ENCODE measurements around the gene PISD. TPM values are rescaled to one million over a fixed set of nuclear protein-coding genes. Genes with fewer than 3 reads are reported as not detected.

Gene PISD
- total and polyA plus RNA-seq, 12 donors = 15.5 to 30.0 (median 18.7) TPM

DNA sequence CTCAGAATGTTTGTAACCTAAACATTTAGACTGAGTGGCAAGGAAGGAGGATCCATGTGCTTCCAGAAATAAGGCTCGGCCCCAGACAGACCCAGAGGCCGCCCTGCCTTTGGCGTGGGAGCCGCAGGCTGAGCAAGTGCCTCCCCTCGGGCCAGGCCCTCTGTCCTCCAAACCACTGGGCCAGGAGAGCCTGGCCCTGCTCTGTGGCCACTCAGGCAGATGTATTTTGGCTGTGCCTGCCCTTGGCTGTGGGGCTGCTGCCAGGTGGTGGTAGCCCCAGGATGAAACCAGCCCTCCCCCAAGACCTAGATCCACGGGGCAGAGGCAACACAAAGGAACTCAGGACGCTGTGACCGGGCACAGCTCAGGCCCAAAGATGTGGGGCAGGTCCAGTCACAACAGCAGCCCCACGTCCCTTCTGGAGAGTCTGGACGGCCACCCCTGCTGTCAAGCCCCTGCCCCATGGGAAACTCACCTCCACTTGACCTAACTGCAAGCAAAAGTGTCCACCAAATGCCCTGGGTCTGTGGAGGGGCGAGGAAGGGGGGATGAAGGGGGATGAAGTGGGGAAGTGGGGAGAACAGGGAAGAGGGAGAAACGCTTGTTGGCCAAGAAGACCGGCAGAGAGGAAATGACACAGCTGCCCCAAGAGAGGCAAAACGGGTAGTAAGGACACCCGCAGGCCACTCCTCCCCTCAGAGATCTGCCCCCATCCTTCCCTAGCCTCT, 24.0 kb downstream of the PISD start:
- H3K27ac ChIP-seq = peak overlapping the region in 9 of 10 donors; percentile 62 to 97 (median 74)
- no peaks in the 10 kb centered on the region for H3K27me3 ChIP-seq
- TF ChIP-seq, protein P1, sequence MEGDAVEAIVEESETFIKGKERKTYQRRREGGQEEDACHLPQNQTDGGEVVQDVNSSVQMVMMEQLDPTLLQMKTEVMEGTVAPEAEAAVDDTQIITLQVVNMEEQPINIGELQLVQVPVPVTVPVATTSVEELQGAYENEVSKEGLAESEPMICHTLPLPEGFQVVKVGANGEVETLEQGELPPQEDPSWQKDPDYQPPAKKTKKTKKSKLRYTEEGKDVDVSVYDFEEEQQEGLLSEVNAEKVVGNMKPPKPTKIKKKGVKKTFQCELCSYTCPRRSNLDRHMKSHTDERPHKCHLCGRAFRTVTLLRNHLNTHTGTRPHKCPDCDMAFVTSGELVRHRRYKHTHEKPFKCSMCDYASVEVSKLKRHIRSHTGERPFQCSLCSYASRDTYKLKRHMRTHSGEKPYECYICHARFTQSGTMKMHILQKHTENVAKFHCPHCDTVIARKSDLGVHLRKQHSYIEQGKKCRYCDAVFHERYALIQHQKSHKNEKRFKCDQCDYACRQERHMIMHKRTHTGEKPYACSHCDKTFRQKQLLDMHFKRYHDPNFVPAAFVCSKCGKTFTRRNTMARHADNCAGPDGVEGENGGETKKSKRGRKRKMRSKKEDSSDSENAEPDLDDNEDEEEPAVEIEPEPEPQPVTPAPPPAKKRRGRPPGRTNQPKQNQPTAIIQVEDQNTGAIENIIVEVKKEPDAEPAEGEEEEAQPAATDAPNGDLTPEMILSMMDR (IDR thresholded peaks at IDR 0.05) = no peak
- H3K4me1 ChIP-seq = peaks cover 6 to 68% (median 22%) of the 10 kb centered on the region in 9 donors
- H3K36me3 ChIP-seq = peaks cover 0 to 7% (median 0%) of the 10 kb centered on the region in 9 donors
- H3K4me3 ChIP-seq = peak overlapping the region in 9 of 10 donors; percentile 8 to 62 (median 28)
- peak; percentile 56 to 81 (median 69) for ATAC-seq
- intact Hi-C loops (cut with DNase I) = loop anchor here in 2 of 10 donors (2.0 to 10.0 kb wide), 2 partner anchors 71 to 293 kb away; partner anchors contain the start of gene PATZ1 (in 1 of the 2)
- WGBS, 2 donors = 56 to 58% methylated on average over 15 of the region's 15 CpGs
- H3K9me3 ChIP-seq = no peaks in the 10 kb centered on the region
- peak in 1 of 2 donors; percentile 56 for DNase-seq

DNA sequence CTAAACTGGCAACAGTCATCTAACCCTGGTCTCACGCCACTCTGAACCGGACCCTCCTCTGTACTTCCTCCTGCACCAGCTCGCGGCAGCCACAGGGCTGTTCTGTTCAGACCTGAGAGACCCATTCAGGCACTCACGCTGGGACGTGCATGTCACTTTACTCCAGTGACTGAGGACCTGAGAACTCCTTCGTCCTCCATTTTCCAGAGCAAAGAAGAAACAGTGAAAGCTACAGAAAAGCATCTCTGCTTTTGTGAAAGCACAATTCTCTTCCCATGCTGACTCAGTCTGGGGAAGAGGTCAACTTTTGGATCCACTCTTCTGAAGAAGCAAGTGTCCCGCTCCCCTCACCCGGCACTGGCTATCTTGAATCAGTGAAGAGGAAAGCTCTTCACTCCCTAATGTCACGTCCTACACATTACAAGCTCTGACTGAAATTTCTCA, 24.5 kb downstream of the PISD start:
- H3K36me3 ChIP-seq = peaks cover 0 to 3% (median 0%) of the 10 kb centered on the region in 9 donors
- TF ChIP-seq, protein P1 (IDR thresholded peaks at IDR 0.05) = no peak
- peak overlapping the region in 9 of 10 donors; percentile 8 to 62 (median 28) for H3K4me3 ChIP-seq
- peaks cover 6 to 63% (median 22%) of the 10 kb centered on the region in 9 donors for H3K4me1 ChIP-seq
- WGBS, 2 donors = 64% methylated on average over 10 of the region's 10 CpGs
- DNase-seq (no peak), ATAC-seq (peak in 6 of 8 donors; percentile 3 to 57 (median 37))
- intact Hi-C loops (cut with DNase I) = loop anchor here in 1 of 10 donors (10.0 kb wide), 1 partner anchor 293 kb away; the partner anchor contains the start of gene PATZ1
- no peaks in the 10 kb centered on the region for H3K9me3 ChIP-seq
- H3K27me3 ChIP-seq = no peaks in the 10 kb centered on the region
- peak overlapping the region in 9 of 10 donors; percentile 62 to 97 (median 74) for H3K27ac ChIP-seq

DNA sequence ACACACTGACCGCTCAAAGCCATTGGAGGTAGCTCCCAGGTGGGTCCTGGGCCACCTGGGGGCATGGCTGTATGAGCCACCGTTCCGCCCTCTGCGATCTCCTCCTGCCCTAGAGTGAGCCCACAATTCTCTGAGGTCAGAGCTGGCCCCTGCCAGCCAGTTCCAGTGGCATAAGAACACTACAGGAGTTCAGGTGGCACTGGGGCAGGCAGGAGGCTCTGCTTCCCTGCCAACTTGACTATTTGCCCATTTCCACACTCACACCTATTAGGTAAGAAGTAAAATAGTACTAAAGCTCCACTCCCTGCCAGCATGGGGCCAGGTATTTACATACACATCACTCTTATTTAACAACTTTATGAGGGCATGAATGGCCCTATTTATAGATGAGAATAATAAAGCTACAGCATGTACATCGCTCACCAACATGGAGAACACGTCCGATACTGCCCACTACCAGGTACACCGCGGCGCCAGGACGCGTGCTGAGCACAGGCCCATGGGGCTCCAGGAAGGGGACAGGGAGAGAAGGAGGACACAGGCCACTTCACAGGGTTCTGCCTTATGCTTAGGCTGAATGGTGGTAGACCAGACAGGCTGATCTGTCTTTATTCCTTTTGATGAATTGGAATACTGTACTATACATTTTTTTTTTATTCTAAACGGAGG, 26.2 kb downstream of the PISD start:
- no peaks in the 10 kb centered on the region for H3K27me3 ChIP-seq
- H3K36me3 ChIP-seq = peaks cover 0 to 3% (median 0%) of the 10 kb centered on the region in 9 donors
- H3K4me1 ChIP-seq = peaks cover 8 to 71% (median 26%) of the 10 kb centered on the region in 9 donors
- DNase-seq = no peak
- ATAC-seq = no peak
- WGBS, 2 donors = 97% methylated on average over 13 of the region's 13 CpGs
- H3K9me3 ChIP-seq = no peaks in the 10 kb centered on the region
- intact Hi-C loops (cut with DNase I) = loop anchor here in 3 of 10 donors (2.0 to 10.0 kb wide), 3 partner anchors 75 to 291 kb away; partner anchors contain the start of gene PATZ1 (in 1 of the 3)
- no peak overlapping the region for H3K4me3 ChIP-seq
- TF ChIP-seq, protein P1 (IDR thresholded peaks at IDR 0.05) = no peak
- H3K27ac ChIP-seq = no peak overlapping the region

DNA sequence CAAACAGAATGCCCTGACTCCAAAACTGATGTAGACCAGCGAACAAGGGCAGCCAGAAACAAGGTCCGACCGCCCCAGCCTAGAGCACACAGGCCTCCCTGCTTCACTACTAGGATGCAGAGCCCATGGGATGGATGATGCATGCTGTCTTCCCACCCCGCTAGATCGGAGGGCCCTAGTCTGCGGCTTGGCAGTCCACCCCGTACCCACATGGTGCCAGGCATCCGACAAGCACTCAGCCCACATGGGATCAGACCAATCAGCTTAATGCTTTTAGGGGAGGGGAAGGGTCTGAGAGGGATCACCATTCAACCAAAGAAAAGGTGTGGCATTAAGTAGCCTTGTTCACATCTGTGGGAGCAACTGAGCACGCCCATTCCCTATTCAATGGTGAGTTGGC, 30.6 kb downstream of the PISD start:
- 83 to 88% methylated on average over 9 of the region's 9 CpGs for WGBS, 2 donors
- Histone ChIP-seq H3K9me3 (no peaks in the 10 kb centered on the region), H3K4me1 (peaks cover 14 to 71% (median 38%) of the 10 kb centered on the region in 9 donors), H3K4me3 (peak overlapping the region in 7 of 10 donors; percentile 77 to 93 (median 81)), H3K36me3 (peaks cover 0 to 13% (median 0%) of the 10 kb centered on the region in 9 donors), H3K27me3 (no peaks in the 10 kb centered on the region), H3K27ac (peak overlapping the region in 9 of 10 donors; percentile 86 to 97 (median 94))
- intact Hi-C loops (cut with DNase I) = loop anchor here in 7 of 10 donors (5.0 to 10.0 kb wide), 5 partner anchors 69 to 287 kb away; partner anchors contain the start of gene PATZ1 (in 3 of the 7)
- TF ChIP-seq, protein P1 (IDR thresholded peaks at IDR 0.05) = no peak
- DNase-seq (no peak), ATAC-seq (no peak)
